WTC11 (cell line): ENCODE data around the gene SIRPB2. TPM values are rescaled to one million over a fixed set of nuclear protein-coding genes. Genes with fewer than 3 reads are reported as not detected.

Experiments used
- ATAC-seq: fragments of 200-7000 bp; cut with Tn5 transposase; 2 replicates; pipeline ENCODE4 v1.10.0; 2021; ENCODE audit warnings: mild to moderate bottlenecking, moderate library complexity
- CTCF ChIA-PET: fragments of 300-600 bp; sonication (Branson Sonifier 250); formaldehyde crosslinking; loops from one replicate; lab custom pipeline; 2021; ENCODE audit warnings: antibody characterized with exemption; lab: Charles Lee
- POLR2A ChIA-PET: fragments of 350-600 bp; sonication (Branson Sonifier 250); formaldehyde crosslinking; loops from one replicate; lab custom pipeline; 2021; ENCODE audit warnings: antibody characterized with exemption; lab: Charles Lee
- DNase-seq: peaks from one replicate; pipeline ENCODE4 v3.0.0; 2021; ENCODE audit warnings: low spot score
- H3K27ac Mint-ChIP-seq: 2 replicates; pipeline ENCODE4 v1.8.0; 2021; ENCODE audit warnings: mixed read lengths
- H3K27me3 Mint-ChIP-seq: 2 replicates; pipeline ENCODE4 v1.8.0; 2021; ENCODE audit warnings: low read depth, mild to moderate bottlenecking, moderate library complexity, mixed read lengths
- H3K36me3 Mint-ChIP-seq: 2 replicates; pipeline ENCODE4 v1.8.0; 2021; ENCODE audit warnings: mixed read lengths
- H3K4me1 Mint-ChIP-seq: 2 replicates; pipeline ENCODE4 v1.8.0; 2022; ENCODE audit warnings: mixed read lengths
- H3K4me3 Mint-ChIP-seq: 2 replicates; pipeline ENCODE4 v1.8.0; 2021; ENCODE audit warnings: mild to moderate bottlenecking, moderate library complexity, mixed read lengths
- H3K9me3 Mint-ChIP-seq: 2 replicates; pipeline ENCODE4 v1.8.0; 2021; ENCODE audit warnings: mixed read lengths
- AR ChIP-seq: fragments of 250-450 bp; sonication (Bioruptor Pico); IDR thresholded peaks from 2 replicates; pipeline ENCODE4 v1.9.0; 2021; ENCODE audit warnings: mild to moderate bottlenecking
- CREM ChIP-seq: sonication (generic); formaldehyde crosslinking; IDR thresholded peaks from 2 replicates; pipeline ENCODE4 v1.8.1; 2022; ENCODE audit warnings: mild to moderate bottlenecking, missing genetic modification reagents, moderate library complexity
- CTCF ChIP-seq: fragments of 200-600 bp; IDR thresholded peaks from 2 replicates; pipeline ENCODE4 v1.8.0; 2022; ENCODE audit warnings: antibody characterized with exemption
- E2F4 ChIP-seq: sonication (generic); formaldehyde crosslinking; IDR thresholded peaks from 2 replicates; pipeline ENCODE4 v1.8.1; 2022; ENCODE audit warnings: low read depth, mild to moderate bottlenecking, moderate library complexity, missing genetic modification reagents, borderline replicate concordance
- ELF4 ChIP-seq: sonication (generic); formaldehyde crosslinking; IDR thresholded peaks from 2 replicates; pipeline ENCODE4 v1.8.1; 2022; ENCODE audit warnings: low read depth, mild to moderate bottlenecking, moderate library complexity, missing genetic modification reagents
- FOXK1 ChIP-seq: sonication (generic); formaldehyde crosslinking; IDR thresholded peaks from 2 replicates; pipeline ENCODE4 v1.8.0; 2022; ENCODE audit warnings: mild to moderate bottlenecking, moderate library complexity, missing genetic modification reagents
- FOXP4 ChIP-seq: sonication (generic); formaldehyde crosslinking; IDR thresholded peaks from 2 replicates; pipeline ENCODE4 v1.8.0; 2022; ENCODE audit warnings: mild to moderate bottlenecking, missing genetic modification reagents
- GABPB1 ChIP-seq: sonication (generic); formaldehyde crosslinking; IDR thresholded peaks from 2 replicates; pipeline ENCODE4 v1.8.1; 2023; ENCODE audit warnings: mild to moderate bottlenecking, missing genetic modification reagents
- NFE2L1 ChIP-seq: sonication (generic); formaldehyde crosslinking; IDR thresholded peaks from 2 replicates; pipeline ENCODE4 v1.8.1; 2023; ENCODE audit warnings: missing genetic modification reagents
- NR1H2 ChIP-seq: sonication (generic); formaldehyde crosslinking; IDR thresholded peaks from 2 replicates; pipeline ENCODE4 v1.9.0; 2021; ENCODE audit warnings: mild to moderate bottlenecking, moderate library complexity, missing genetic modification reagents
- SOX15 ChIP-seq: fragments of 250-450 bp; sonication (Bioruptor Pico); IDR thresholded peaks from 2 replicates; pipeline ENCODE4 v1.9.0; 2021; ENCODE audit warnings: mild to moderate bottlenecking
- TEAD4 ChIP-seq: sonication (generic); formaldehyde crosslinking; IDR thresholded peaks from 2 replicates; pipeline ENCODE4 v1.8.0; 2022; ENCODE audit warnings: mild to moderate bottlenecking, missing genetic modification reagents
- ZBTB21 ChIP-seq: sonication (generic); formaldehyde crosslinking; IDR thresholded peaks from 2 replicates; pipeline ENCODE4 v1.8.1; 2023; ENCODE audit warnings: mild to moderate bottlenecking, missing genetic modification reagents, borderline replicate concordance
- ZMAT4 ChIP-seq: fragments of 250-450 bp; sonication (Bioruptor Pico); IDR thresholded peaks from 2 replicates; pipeline ENCODE4 v1.9.0; 2021; ENCODE audit warnings: mild to moderate bottlenecking
- ZNF138 ChIP-seq: sonication (generic); formaldehyde crosslinking; conservative IDR thresholded peaks from 2 replicates; pipeline ENCODE4 v1.8.1; 2022; ENCODE audit warnings: mild to moderate bottlenecking, moderate library complexity, missing genetic modification reagents
- ZNF219 ChIP-seq: sonication (generic); formaldehyde crosslinking; IDR thresholded peaks from 2 replicates; pipeline ENCODE4 v1.8.0; 2023; ENCODE audit warnings: missing genetic modification reagents, mild to moderate bottlenecking, borderline replicate concordance
- ZNF317 ChIP-seq: sonication (generic); formaldehyde crosslinking; IDR thresholded peaks from 2 replicates; pipeline ENCODE4 v1.8.1; 2023; ENCODE audit warnings: low read depth, mild to moderate bottlenecking, moderate library complexity, missing genetic modification reagents, borderline replicate concordance
- ZNF532 ChIP-seq: fragments of 250-450 bp; sonication (Bioruptor Pico); IDR thresholded peaks from 2 replicates; pipeline ENCODE4 v1.9.0; 2021; ENCODE audit warnings: mild to moderate bottlenecking, borderline replicate concordance
- ZNF671 ChIP-seq: fragments of 250-450 bp; sonication (Bioruptor Pico); IDR thresholded peaks from 2 replicates; pipeline ENCODE4 v1.8.0; 2021; ENCODE audit warnings: mild to moderate bottlenecking
- total RNA-seq: library from RNA; stranded (reverse); gene quantifications from 3 replicates; pipeline ENCODE4 v1.2.3, GENCODE V29; 2021

Gene SIRPB2
- total RNA-seq, 1 experiment from 2014 or later, result not detected

- ATAC-seq, result no peak
These were observed 52.9 kb downstream of the SIRPB2 start for GRCh38 chr20:1438361-1438760.

GRCh38 chr20:1437235-1437904 lies 53.9 kb downstream of the SIRPB2 start:
- ChIA-PET POLR2A (no interaction called here), CTCF (interaction anchor here (0.6 to 4.3 kb wide), 20 partner anchors 10 to 340 kb away, joined by 3 to 38 read pairs (median 4); partner anchors contain the start of genes FKBP1A and NSFL1C)
- Mint-ChIP-seq H3K36me3 (peaks cover 30% of the 10 kb centered on the region), H3K27ac (peak overlapping the region; percentile 29; the same call in 1 of the 2 replicates), H3K4me1 (peaks cover 13% of the 10 kb centered on the region), H3K27me3 (no peaks in the 10 kb centered on the region), H3K9me3 (peaks cover 20% of the 10 kb centered on the region), H3K4me3 (no peak overlapping the region)
- ATAC-seq (peak; percentile 56; the same call in 1 of the 2 replicates), DNase-seq (peak; percentile 82)
- no peak; the same call in 1 of the 2 replicates for TF ChIP-seq FOXK1 (CRISPR knock-in tag)
- no peak for TF ChIP-seq ZNF219 (CRISPR knock-in tag)
- no peak for TF ChIP-seq ZNF671 (CRISPR knock-in tag)
- no peak for TF ChIP-seq ZNF317
- TF ChIP-seq ZBTB21 (CRISPR knock-in tag), result no peak
- TF ChIP-seq GABPB1 (CRISPR knock-in tag), result 0 out of 2 replicates have a peak, but pooled peaks have one; percentile 35
- TF ChIP-seq E2F4, result no peak
- no peak for TF ChIP-seq ZNF532 (CRISPR knock-in tag)
- peak; percentile 76 for TF ChIP-seq CTCF
- TF ChIP-seq SOX15, result no peak
- no peak for TF ChIP-seq ELF4 (CRISPR knock-in tag)
- peak; percentile 27; the same call in 1 of the 2 replicates for TF ChIP-seq FOXP4

More at GRCh38 chr20:1438361-1438760, 52.9 kb downstream of the SIRPB2 start:
- Mint-ChIP-seq H3K4me1 (peaks cover 7% of the 10 kb centered on the region), H3K27me3 (no peaks in the 10 kb centered on the region), H3K27ac (no peak overlapping the region), H3K9me3 (peaks cover 12% of the 10 kb centered on the region), H3K4me3 (no peak overlapping the region), H3K36me3 (peaks cover 30% of the 10 kb centered on the region)
- ChIA-PET POLR2A (interaction anchor here (0.8 to 1.1 kb wide), 2 partner anchors 58 to 126 kb away, joined by 3 to 4 read pairs; no protein-coding TSS in a partner anchor), CTCF (interaction anchor here (0.6 to 4.3 kb wide), 9 partner anchors 11 to 125 kb away, joined by 3 to 38 read pairs (median 16); partner anchors contain the start of genes FKBP1A and NSFL1C)
- no peak for DNase-seq
- no peak for TF ChIP-seq NR1H2 (CRISPR knock-in tag)
- TF ChIP-seq CREM, result no peak
- no peak for TF ChIP-seq AR
- no peak for TF ChIP-seq NFE2L1 (CRISPR knock-in tag)
- TF ChIP-seq ZMAT4 (CRISPR knock-in tag), result no peak
- no peak for TF ChIP-seq ZNF138 (CRISPR knock-in tag)
- no peak for TF ChIP-seq TEAD4
